Measurements from ENCODE around the gene CPSF2. TPM values are rescaled to one million over a fixed set of nuclear protein-coding genes. Genes with fewer than 3 reads are reported as not detected.
"Not testable (repeated sequence)": the region's sequence is repeated elsewhere in the genome, so short reads cannot be mapped to it uniquely, and the experiment has no call there.

CPSF2 gene
- polyA plus RNA-seq, 2 donors = 5.5 to 12.5 TPM

GRCh38 chr14:92187616-92188015, 65.8 kb downstream of the CPSF2 start:
- H3K4me3 ChIP-seq (ENCODE audit: low read depth in 1 of 2, low read length in 2 of 2); H3K9me3 ChIP-seq (ENCODE audit: control insufficient read depth in 2 of 2, insufficient read depth in 1 of 2, low read depth in 1 of 2, low read length in 1 of 2); H3K36me3 ChIP-seq (ENCODE audit: control insufficient read depth in 2 of 2, insufficient read depth in 2 of 2, low read length in 1 of 2); H3K27me3 ChIP-seq (ENCODE audit: control insufficient read depth in 1 of 2, insufficient read depth in 2 of 2, low read length in 2 of 2); H3K27ac ChIP-seq (ENCODE audit: low read depth in 2 of 2, low read length in 1 of 2); H3K4me1 ChIP-seq (ENCODE audit: control insufficient read depth in 2 of 2, insufficient read depth in 2 of 2, low read length in 1 of 2): not testable (repeated sequence)
- WGBS, 2 donors = 92% methylated on average over 18 to 23 of the region's 23 CpGs

- H3K27me3 ChIP-seq (ENCODE audit: control insufficient read depth in 1 of 2, insufficient read depth in 2 of 2, low read length in 2 of 2) = no peaks in the 10 kb centered on the region
- H3K4me1 ChIP-seq (ENCODE audit: control insufficient read depth in 2 of 2, insufficient read depth in 2 of 2, low read length in 1 of 2) = no peaks in the 10 kb centered on the region
- 67 to 75% methylated on average over 6 of the region's 6 CpGs for WGBS, 2 donors
- H3K4me3 ChIP-seq (ENCODE audit: low read depth in 1 of 2, low read length in 2 of 2) = no peak overlapping the region
- H3K27ac ChIP-seq (ENCODE audit: low read depth in 2 of 2, low read length in 1 of 2) = no peak overlapping the region
- H3K9me3 ChIP-seq (ENCODE audit: control insufficient read depth in 2 of 2, insufficient read depth in 1 of 2, low read depth in 1 of 2, low read length in 1 of 2) = no peaks in the 10 kb centered on the region
- H3K36me3 ChIP-seq (ENCODE audit: control insufficient read depth in 2 of 2, insufficient read depth in 2 of 2, low read length in 1 of 2) = no peaks in the 10 kb centered on the region
These were observed 69.0 kb downstream of the CPSF2 start for GRCh38 chr14:92190768-92191167.

GRCh38 chr14:92198804-92199203, 77.0 kb downstream of the CPSF2 start:
- H3K4me3 ChIP-seq (ENCODE audit: low read depth in 1 of 2, low read length in 2 of 2) = no peak overlapping the region
- H3K27me3 ChIP-seq (ENCODE audit: control insufficient read depth in 1 of 2, insufficient read depth in 2 of 2, low read length in 2 of 2) = no peaks in the 10 kb centered on the region
- WGBS, 2 donors = 85 to 91% methylated on average over 5 of the region's 5 CpGs
- H3K4me1 ChIP-seq (ENCODE audit: control insufficient read depth in 2 of 2, insufficient read depth in 2 of 2, low read length in 1 of 2) = no peaks in the 10 kb centered on the region
- no peak overlapping the region for H3K27ac ChIP-seq (ENCODE audit: low read depth in 2 of 2, low read length in 1 of 2)
- no peaks in the 10 kb centered on the region for H3K9me3 ChIP-seq (ENCODE audit: control insufficient read depth in 2 of 2, insufficient read depth in 1 of 2, low read depth in 1 of 2, low read length in 1 of 2)
- no peaks in the 10 kb centered on the region for H3K36me3 ChIP-seq (ENCODE audit: control insufficient read depth in 2 of 2, insufficient read depth in 2 of 2, low read length in 1 of 2)

- WGBS, 2 donors = 40 to 49% methylated on average over 6 of the region's 6 CpGs
- H3K27me3 ChIP-seq (ENCODE audit: control insufficient read depth in 1 of 2, insufficient read depth in 2 of 2, low read length in 2 of 2) = no peaks in the 10 kb centered on the region
- H3K4me3 ChIP-seq (ENCODE audit: low read depth in 1 of 2, low read length in 2 of 2) = no peak overlapping the region
- H3K36me3 ChIP-seq (ENCODE audit: control insufficient read depth in 2 of 2, insufficient read depth in 2 of 2, low read length in 1 of 2) = no peaks in the 10 kb centered on the region
- no peaks in the 10 kb centered on the region for H3K4me1 ChIP-seq (ENCODE audit: control insufficient read depth in 2 of 2, insufficient read depth in 2 of 2, low read length in 1 of 2)
- no peak overlapping the region for H3K27ac ChIP-seq (ENCODE audit: low read depth in 2 of 2, low read length in 1 of 2)
- H3K9me3 ChIP-seq (ENCODE audit: control insufficient read depth in 2 of 2, insufficient read depth in 1 of 2, low read depth in 1 of 2, low read length in 1 of 2) = no peaks in the 10 kb centered on the region
These were observed 78.0 kb downstream of the CPSF2 start for GRCh38 chr14:92199763-92200162.

- no peaks in the 10 kb centered on the region for H3K36me3 ChIP-seq (ENCODE audit: control insufficient read depth in 2 of 2, insufficient read depth in 2 of 2, low read length in 1 of 2)
- H3K27ac ChIP-seq (ENCODE audit: low read depth in 2 of 2, low read length in 1 of 2) = no peak overlapping the region
- H3K27me3 ChIP-seq (ENCODE audit: control insufficient read depth in 1 of 2, insufficient read depth in 2 of 2, low read length in 2 of 2) = no peaks in the 10 kb centered on the region
- 73% methylated on average over 7 of the region's 7 CpGs for WGBS, 2 donors
- no peak overlapping the region for H3K4me3 ChIP-seq (ENCODE audit: low read depth in 1 of 2, low read length in 2 of 2)
- no peaks in the 10 kb centered on the region for H3K4me1 ChIP-seq (ENCODE audit: control insufficient read depth in 2 of 2, insufficient read depth in 2 of 2, low read length in 1 of 2)
- H3K9me3 ChIP-seq (ENCODE audit: control insufficient read depth in 2 of 2, insufficient read depth in 1 of 2, low read depth in 1 of 2, low read length in 1 of 2) = no peaks in the 10 kb centered on the region
These were observed 81.3 kb downstream of the CPSF2 start for GRCh38 chr14:92203116-92203515.

- H3K9me3 ChIP-seq (ENCODE audit: control insufficient read depth in 2 of 2, insufficient read depth in 1 of 2, low read depth in 1 of 2, low read length in 1 of 2) = no peaks in the 10 kb centered on the region
- H3K27ac ChIP-seq (ENCODE audit: low read depth in 2 of 2, low read length in 1 of 2) = no peak overlapping the region
- no peak overlapping the region for H3K4me3 ChIP-seq (ENCODE audit: low read depth in 1 of 2, low read length in 2 of 2)
- no peaks in the 10 kb centered on the region for H3K4me1 ChIP-seq (ENCODE audit: control insufficient read depth in 2 of 2, insufficient read depth in 2 of 2, low read length in 1 of 2)
- H3K36me3 ChIP-seq (ENCODE audit: control insufficient read depth in 2 of 2, insufficient read depth in 2 of 2, low read length in 1 of 2) = no peaks in the 10 kb centered on the region
- 86 to 88% methylated on average over 2 of the region's 2 CpGs for WGBS, 2 donors
- H3K27me3 ChIP-seq (ENCODE audit: control insufficient read depth in 1 of 2, insufficient read depth in 2 of 2, low read length in 2 of 2) = no peaks in the 10 kb centered on the region
These were observed 83.0 kb downstream of the CPSF2 start for GRCh38 chr14:92204792-92205191.

- no peaks in the 10 kb centered on the region for H3K27me3 ChIP-seq (ENCODE audit: control insufficient read depth in 1 of 2, insufficient read depth in 2 of 2, low read length in 2 of 2)
- no peaks in the 10 kb centered on the region for H3K9me3 ChIP-seq (ENCODE audit: control insufficient read depth in 2 of 2, insufficient read depth in 1 of 2, low read depth in 1 of 2, low read length in 1 of 2)
- 57 to 65% methylated on average over 17 of the region's 17 CpGs for WGBS, 2 donors
- H3K36me3 ChIP-seq (ENCODE audit: control insufficient read depth in 2 of 2, insufficient read depth in 2 of 2, low read length in 1 of 2) = no peaks in the 10 kb centered on the region
- H3K27ac ChIP-seq (ENCODE audit: low read depth in 2 of 2, low read length in 1 of 2) = no peak overlapping the region
- no peaks in the 10 kb centered on the region for H3K4me1 ChIP-seq (ENCODE audit: control insufficient read depth in 2 of 2, insufficient read depth in 2 of 2, low read length in 1 of 2)
- no peak overlapping the region for H3K4me3 ChIP-seq (ENCODE audit: low read depth in 1 of 2, low read length in 2 of 2)
These were observed 85.5 kb downstream of the CPSF2 start for GRCh38 chr14:92207012-92207927.

GRCh38 chr14:92207928-92208265, 86.1 kb downstream of the CPSF2 start:
- WGBS, 2 donors = 72 to 83% methylated on average over 6 of the region's 6 CpGs
- Histone ChIP-seq H3K27me3 (ENCODE audit: control insufficient read depth in 1 of 2, insufficient read depth in 2 of 2, low read length in 2 of 2) (no peaks in the 10 kb centered on the region), H3K4me1 (ENCODE audit: control insufficient read depth in 2 of 2, insufficient read depth in 2 of 2, low read length in 1 of 2) (no peaks in the 10 kb centered on the region), H3K27ac (ENCODE audit: low read depth in 2 of 2, low read length in 1 of 2) (no peak overlapping the region), H3K9me3 (ENCODE audit: control insufficient read depth in 2 of 2, insufficient read depth in 1 of 2, low read depth in 1 of 2, low read length in 1 of 2) (no peaks in the 10 kb centered on the region), H3K36me3 (ENCODE audit: control insufficient read depth in 2 of 2, insufficient read depth in 2 of 2, low read length in 1 of 2) (no peaks in the 10 kb centered on the region), H3K4me3 (ENCODE audit: low read depth in 1 of 2, low read length in 2 of 2) (no peak overlapping the region)

- H3K4me1 ChIP-seq (ENCODE audit: control insufficient read depth in 2 of 2, insufficient read depth in 2 of 2, low read length in 1 of 2) = no peaks in the 10 kb centered on the region
- no peak overlapping the region for H3K27ac ChIP-seq (ENCODE audit: low read depth in 2 of 2, low read length in 1 of 2)
- H3K36me3 ChIP-seq (ENCODE audit: control insufficient read depth in 2 of 2, insufficient read depth in 2 of 2, low read length in 1 of 2) = no peaks in the 10 kb centered on the region
- no peak overlapping the region for H3K4me3 ChIP-seq (ENCODE audit: low read depth in 1 of 2, low read length in 2 of 2)
- no peaks in the 10 kb centered on the region for H3K27me3 ChIP-seq (ENCODE audit: control insufficient read depth in 1 of 2, insufficient read depth in 2 of 2, low read length in 2 of 2)
- H3K9me3 ChIP-seq (ENCODE audit: control insufficient read depth in 2 of 2, insufficient read depth in 1 of 2, low read depth in 1 of 2, low read length in 1 of 2) = no peaks in the 10 kb centered on the region
- WGBS, 2 donors = 82% methylated on average over 14 of the region's 14 CpGs
These were observed 87.4 kb downstream of the CPSF2 start for GRCh38 chr14:92209141-92209540.

- not testable (repeated sequence) for H3K27me3 ChIP-seq (ENCODE audit: control insufficient read depth in 1 of 2, insufficient read depth in 2 of 2, low read length in 2 of 2); H3K4me3 ChIP-seq (ENCODE audit: low read depth in 1 of 2, low read length in 2 of 2); H3K27ac ChIP-seq (ENCODE audit: low read depth in 2 of 2, low read length in 1 of 2); H3K4me1 ChIP-seq (ENCODE audit: control insufficient read depth in 2 of 2, insufficient read depth in 2 of 2, low read length in 1 of 2); H3K9me3 ChIP-seq (ENCODE audit: control insufficient read depth in 2 of 2, insufficient read depth in 1 of 2, low read depth in 1 of 2, low read length in 1 of 2); H3K36me3 ChIP-seq (ENCODE audit: control insufficient read depth in 2 of 2, insufficient read depth in 2 of 2, low read length in 1 of 2)
- WGBS, 2 donors = 89 to 90% methylated on average over 3 of the region's 3 CpGs
These were observed 91.4 kb downstream of the CPSF2 start for GRCh38 chr14:92213125-92213524.

Measured in esophagus (tissue), 2 donors.